GM12891 (cell line): ENCODE data around the gene MAPKAPK5.

Experiments
- POLR2A ChIP-seq: IDR thresholded peaks from 2 replicates; pipeline ENCODE4 v1.6.1; 2011; ENCODE audit warnings: low read depth, low read length, control low read depth
- POLR2AphosphoS5 ChIP-seq: IDR thresholded peaks from 2 replicates; pipeline ENCODE4 v1.6.1; 2011; ENCODE audit warnings: low read depth, low read length, control low read depth

- no peak for TF ChIP-seq POLR2A
- no peak for TF ChIP-seq POLR2AphosphoS5
These were observed 28.9 kb upstream of the MAPKAPK5 start for GRCh38 chr12:111812881-111813741.
